GM12878 (cell line): ENCODE measurements around the gene PIGN. TPM values are rescaled to one million over a fixed set of nuclear protein-coding genes. Genes with fewer than 3 reads are reported as not detected.

Source experiments
- ATAC-seq: fragments of 200-7000 bp; cut with Tn5 transposase; 3 replicates; pipeline ENCODE4 v1.9.1; 2020; ENCODE audit warnings: mild to moderate bottlenecking, moderate library complexity
- BruUV-seq: library from RNA; stranded (reverse); fragments of 400-500 nt; replicated peaks from 2 replicates; lab custom pipeline; 2021; lab: Mats Ljungman, UMichigan
- CTCF ChIA-PET: fragments of 300-600 bp; sonication (Branson Sonifier 250); formaldehyde crosslinking; extraction: SDS; loops from one replicate; lab custom pipeline; 2021; ENCODE audit warnings: inconsistent platforms; lab: Yijun Ruan, JAX
- POLR2A ChIA-PET: fragments of 350-600 bp; formaldehyde crosslinking; extraction: SDS; loops from one replicate; lab custom pipeline; 2021; ENCODE audit warnings: inconsistent platforms; lab: Charles Lee
- RAD21 ChIA-PET: fragments of 300-600 bp; sonication (Branson Sonifier 250); formaldehyde crosslinking; loops from one replicate; lab custom pipeline; 2023; ENCODE audit warnings: antibody characterized with exemption; ENCODE audit not compliant: unreplicated experiment; lab: Charles Lee
- SMC1A ChIA-PET: fragments of 300-600 bp; sonication (Branson Sonifier 250); formaldehyde crosslinking; loops from one replicate; lab custom pipeline; 2023; ENCODE audit not compliant: unreplicated experiment, uncharacterized antibody; lab: Charles Lee
- DNase-seq: peaks from one replicate; pipeline ENCODE4 v3.0.0-alpha.2; 2011; ENCODE audit warnings: low read depth, low spot score
- FAIRE-seq: peaks from 3 replicates; lab custom pipeline; 2011; peaks lifted over from hg19 to GRCh38; lab: Jason Lieb, UNC
- H2AFZ ChIP-seq: 2 replicates; pipeline ENCODE4 v1.6.0; 2011; ENCODE audit warnings: low read depth, low read length, control low read depth; ENCODE audit not compliant: control insufficient read depth
- H3K27ac ChIP-seq: 2 replicates; pipeline ENCODE4 v1.5.1; 2011; ENCODE audit warnings: control low read depth; ENCODE audit not compliant: control insufficient read depth, insufficient read depth
- H3K27me3 ChIP-seq, 2 experiments: replicated peaks in 1 of 2; 2 replicates each; pipeline versions ENCODE4 v1.6.0 to v1.6.1; 2011; ENCODE audit warnings: low read length in 1 of 2; ENCODE audit not compliant: control insufficient read depth in 2 of 2, insufficient read depth in 2 of 2
- H3K36me3 ChIP-seq, 2 experiments: 2 replicates each; pipeline ENCODE4 v1.5.1; 2011; ENCODE audit warnings: low read length in 1 of 2; ENCODE audit not compliant: control insufficient read depth in 2 of 2, insufficient read depth in 2 of 2
- H3K4me1 ChIP-seq: 2 replicates; pipeline ENCODE4 v1.6.1; 2011; ENCODE audit warnings: mild to moderate bottlenecking, low read length, moderate library complexity, mixed read lengths; ENCODE audit not compliant: control insufficient read depth, insufficient read depth
- H3K4me2 ChIP-seq: 2 replicates; pipeline ENCODE4 v1.6.0; 2011; ENCODE audit warnings: control low read depth; ENCODE audit not compliant: control insufficient read depth, insufficient read depth
- H3K4me3 ChIP-seq: fragments of 200-600 bp; sonication (generic); 2 replicates; pipeline ENCODE4 v1.5.1; 2016
- H3K79me2 ChIP-seq: 2 replicates; pipeline ENCODE4 v1.6.0; 2011; ENCODE audit warnings: low read length; ENCODE audit not compliant: control insufficient read depth, insufficient read depth
- H3K9ac ChIP-seq: 2 replicates; pipeline ENCODE4 v1.8.0; 2011; ENCODE audit warnings: low read length, control low read depth, mixed read lengths; ENCODE audit not compliant: control insufficient read depth, insufficient read depth
- H3K9me3 ChIP-seq: replicated peaks from 3 replicates; pipeline ENCODE4 v1.5.1; 2011; ENCODE audit warnings: mild to moderate bottlenecking, low read length; ENCODE audit not compliant: control insufficient read depth, insufficient read depth
- H4K20me1 ChIP-seq: 2 replicates; pipeline ENCODE4 v1.6.0; 2011; ENCODE audit not compliant: control insufficient read depth, insufficient read depth
- EP300 ChIP-seq, 2 experiments: fragments of 150-350 bp in 1 of 2; IDR thresholded peaks; 2 replicates each; pipeline ENCODE4 v1.6.1; 2011 to 2012; ENCODE audit warnings: low read depth in 2 of 2, low read length in 2 of 2, borderline replicate concordance in 1 of 2, improper control_type of control experiment in 1 of 2, inconsistent platforms in 1 of 2; ENCODE audit not compliant: control insufficient read depth in 1 of 2
- ETV6 ChIP-seq, 2 experiments: fragments of 450-650 bp in 1 of 2; IDR thresholded peaks in 1 of 2; conservative IDR thresholded peaks in 1 of 2; 2 replicates each; pipeline ENCODE4 v1.6.1; 2014; ENCODE audit warnings: antibody characterized with exemption in 1 of 2, borderline replicate concordance in 1 of 2, low read depth in 1 of 2, mild to moderate bottlenecking in 1 of 2, moderate library complexity in 1 of 2
- FOXK2 ChIP-seq: fragments of 450-650 bp; IDR thresholded peaks from 2 replicates; pipeline ENCODE4 v1.6.1; 2017; ENCODE audit warnings: mild to moderate bottlenecking, moderate library complexity
- IKZF1 ChIP-seq: fragments of 450-650 bp; conservative IDR thresholded peaks from 2 replicates; pipeline ENCODE4 v1.6.1; 2017; ENCODE audit warnings: antibody characterized with exemption, mild to moderate bottlenecking
- MLLT1 ChIP-seq: fragments of 450-650 bp; IDR thresholded peaks from 2 replicates; pipeline ENCODE4 v1.6.1; 2016; ENCODE audit warnings: mild to moderate bottlenecking
- SMARCA5 ChIP-seq: fragments of 450-650 bp; IDR thresholded peaks from 2 replicates; pipeline ENCODE4 v1.6.1; 2017; ENCODE audit warnings: mild to moderate bottlenecking
- TBL1XR1 ChIP-seq: IDR thresholded peaks from 2 replicates; pipeline ENCODE4 v1.6.1; 2012; ENCODE audit warnings: low read depth, low read length, improper control_type of control experiment
- TCF12 ChIP-seq: IDR thresholded peaks from 2 replicates; pipeline ENCODE4 v1.6.1; 2011; ENCODE audit warnings: low read depth, mild to moderate bottlenecking, low read length
- TCF7 ChIP-seq: IDR thresholded peaks from 2 replicates; pipeline ENCODE4 v1.6.1; 2014; ENCODE audit warnings: antibody characterized with exemption, borderline replicate concordance
- ZNF24 ChIP-seq: fragments of 450-650 bp; IDR thresholded peaks from 2 replicates; pipeline ENCODE4 v1.6.1; 2017; ENCODE audit warnings: antibody characterized with exemption, mild to moderate bottlenecking
- ZNF384 ChIP-seq: IDR thresholded peaks from 2 replicates; pipeline ENCODE4 v1.6.1; 2012; ENCODE audit warnings: low read depth, mild to moderate bottlenecking, low read length, improper control_type of control experiment, borderline replicate concordance
- ZZZ3 ChIP-seq: IDR thresholded peaks from 2 replicates; pipeline ENCODE4 v1.6.1; 2011; ENCODE audit warnings: low read depth; ENCODE audit not compliant: control insufficient read depth, insufficient read length
- WGBS: methylation state at CpG from one replicate; pipeline ENCODE4 v1.1.6; 2016; ENCODE audit warnings: low lambda C conversion rate; ENCODE audit not compliant: insufficient replicate concordance, insufficient coverage; ENCODE audit errors: missing lambda C conversion rate; 5-methylcytosine and 5-hydroxymethylcytosine counted together
- in situ Hi-C: fragments of 300-500 bp; cut with MboI; formaldehyde crosslinking; loops from 9 replicates; pipeline ENCODE4 v1.14.3; 2018; ENCODE audit warnings: mixed read lengths
- intact Hi-C: fragments of 100-400 bp; cut with micrococcal nuclease; formaldehyde crosslinking; loops from one replicate; pipeline ENCODE4 v1.14.2; 2022; ENCODE audit not compliant: unreplicated experiment
- polyA plus RNA-seq, 11 experiments: library from polyadenylated mRNA; depleted of rRNA in 4 of 11; unstranded in 6 of 11; stranded (reverse) in 5 of 11; fragments of >200 nt; fragmentation: Nextera tagmentation in 4 of 11; fragmentation: Illumina TruSeq in 1 of 11; extraction: Ambion mirVana in 4 of 11; extraction: Trizol in 1 of 11; gene quantifications; 1 replicate in 1 of 11; 2 replicates in 10 of 11; pipeline versions ENCODE4 v1.2.1 to v1.2.3, GENCODE V29; 2011 to 2016; ENCODE audit warnings: inconsistent platforms in 2 of 11, missing spikeins in 2 of 11, low read depth in 1 of 11
- total RNA-seq, 4 experiments: library from RNA; depleted of rRNA in 3 of 4; stranded (reverse); fragments of >200 nt in 3 of 4; fragmentation: Illumina TruSeq in 1 of 4; extraction: Trizol in 1 of 4; gene quantifications; 2 replicates each; pipeline versions ENCODE4 v1.2.1 to v1.2.3, GENCODE V29; 2013 to 2021
- TF ChIP-seq, protein P1 (sequence below): fragments of 450-650 bp; IDR thresholded peaks from 2 replicates; pipeline ENCODE4 v1.6.1; 2016; ENCODE audit warnings: mild to moderate bottlenecking, moderate library complexity, borderline replicate concordance
- TF ChIP-seq, protein P2 (sequence below): IDR thresholded peaks from 2 replicates; pipeline ENCODE4 v1.6.1; 2012; ENCODE audit warnings: mild to moderate bottlenecking, low read depth, low read length

PIGN gene
- total and polyA plus RNA-seq, 10 of the 15 experiments (the other 5 are each of a cell fraction or from before 2014, with no cell fraction given) = 6.9 to 25.4 (median 18.7) TPM

DNA sequence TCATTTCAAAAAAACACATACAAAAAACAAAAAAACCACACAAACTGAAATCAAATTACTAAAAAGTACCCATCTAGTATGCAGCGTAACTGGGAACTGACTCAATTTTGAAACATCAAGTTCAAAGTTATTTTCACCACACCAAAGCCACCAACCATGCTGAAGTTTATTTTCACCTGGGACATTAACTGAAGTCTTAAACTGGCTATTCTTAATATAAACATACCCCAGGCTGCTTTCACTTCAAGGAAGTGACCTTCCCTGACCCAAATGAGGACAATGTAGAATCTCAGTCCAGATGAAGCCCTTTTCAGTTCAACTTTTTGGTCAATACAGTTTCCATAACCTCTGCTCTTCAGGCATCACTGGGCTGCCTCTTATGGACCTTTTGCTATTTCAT is 84.6 kb downstream of the PIGN start (continued):
- TF ChIP-seq ETV6 (conservative IDR thresholded peaks at IDR 0.05 in 1 of 2, IDR thresholded peaks at IDR 0.05 in 1 of 2; ENCODE audit: borderline replicate concordance in 1 of 2, low read depth in 1 of 2) (peak in 1 of 2 experiments; percentile 45; a peak in 1 of 4 replicates), FOXK2 (no peak), EP300 (IDR thresholded peaks at IDR 0.05; ENCODE audit: borderline replicate concordance in 1 of 2, control insufficient read depth in 1 of 2, low read depth in 2 of 2, low read length in 2 of 2) (peak in 1 of 2 experiments; percentile 51; a peak in 1 of 4 replicates), TCF12 (no peak), TCF7 (peak; percentile 95)

GRCh38 chr18:62101321-62101721 is 85.5 kb downstream of the PIGN start:
- DNase-seq (no peak), ATAC-seq (no peak), FAIRE-seq (no peak)
- no peak overlapping the region for H3K4me2 ChIP-seq
- no peak overlapping the region for H3K9ac ChIP-seq
- no peak overlapping the region for H3K27ac ChIP-seq
- no TSS peak for BruUV-seq
- no peak overlapping the region for H2AFZ ChIP-seq
- no peaks in the 10 kb centered on the region for H4K20me1 ChIP-seq
- RAD21 ChIA-PET = no interaction called here
- peaks cover 0 to 4% of the 10 kb centered on the region in 2 experiments; a peak in 2 of 4 replicates for H3K36me3 ChIP-seq
- H3K4me3 ChIP-seq = no peak overlapping the region
- POLR2A ChIA-PET = no interaction called here
- intact Hi-C loops = no loop called here
- CTCF ChIA-PET = interaction anchor here (1.3 to 1.4 kb wide), 2 partner anchors 13 to 31 kb away, joined by 3 read pairs; no protein-coding TSS in a partner anchor
- no peaks in the 10 kb centered on the region for H3K79me2 ChIP-seq
- H3K9me3 ChIP-seq = no peaks in the 10 kb centered on the region
- H3K27me3 ChIP-seq = no peaks in the 10 kb centered on the region
- in situ Hi-C loops = no loop called here
- WGBS = 96% methylated on average over 1 of the region's 1 CpG
- H3K4me1 ChIP-seq = no peaks in the 10 kb centered on the region; the same call in 1 of the 2 replicates
- SMC1A ChIA-PET = interaction anchor here (0.8 kb wide), 1 partner anchor 13 kb away, joined by 3 read pairs; no protein-coding TSS in a partner anchor
- TF ChIP-seq, protein P1, sequence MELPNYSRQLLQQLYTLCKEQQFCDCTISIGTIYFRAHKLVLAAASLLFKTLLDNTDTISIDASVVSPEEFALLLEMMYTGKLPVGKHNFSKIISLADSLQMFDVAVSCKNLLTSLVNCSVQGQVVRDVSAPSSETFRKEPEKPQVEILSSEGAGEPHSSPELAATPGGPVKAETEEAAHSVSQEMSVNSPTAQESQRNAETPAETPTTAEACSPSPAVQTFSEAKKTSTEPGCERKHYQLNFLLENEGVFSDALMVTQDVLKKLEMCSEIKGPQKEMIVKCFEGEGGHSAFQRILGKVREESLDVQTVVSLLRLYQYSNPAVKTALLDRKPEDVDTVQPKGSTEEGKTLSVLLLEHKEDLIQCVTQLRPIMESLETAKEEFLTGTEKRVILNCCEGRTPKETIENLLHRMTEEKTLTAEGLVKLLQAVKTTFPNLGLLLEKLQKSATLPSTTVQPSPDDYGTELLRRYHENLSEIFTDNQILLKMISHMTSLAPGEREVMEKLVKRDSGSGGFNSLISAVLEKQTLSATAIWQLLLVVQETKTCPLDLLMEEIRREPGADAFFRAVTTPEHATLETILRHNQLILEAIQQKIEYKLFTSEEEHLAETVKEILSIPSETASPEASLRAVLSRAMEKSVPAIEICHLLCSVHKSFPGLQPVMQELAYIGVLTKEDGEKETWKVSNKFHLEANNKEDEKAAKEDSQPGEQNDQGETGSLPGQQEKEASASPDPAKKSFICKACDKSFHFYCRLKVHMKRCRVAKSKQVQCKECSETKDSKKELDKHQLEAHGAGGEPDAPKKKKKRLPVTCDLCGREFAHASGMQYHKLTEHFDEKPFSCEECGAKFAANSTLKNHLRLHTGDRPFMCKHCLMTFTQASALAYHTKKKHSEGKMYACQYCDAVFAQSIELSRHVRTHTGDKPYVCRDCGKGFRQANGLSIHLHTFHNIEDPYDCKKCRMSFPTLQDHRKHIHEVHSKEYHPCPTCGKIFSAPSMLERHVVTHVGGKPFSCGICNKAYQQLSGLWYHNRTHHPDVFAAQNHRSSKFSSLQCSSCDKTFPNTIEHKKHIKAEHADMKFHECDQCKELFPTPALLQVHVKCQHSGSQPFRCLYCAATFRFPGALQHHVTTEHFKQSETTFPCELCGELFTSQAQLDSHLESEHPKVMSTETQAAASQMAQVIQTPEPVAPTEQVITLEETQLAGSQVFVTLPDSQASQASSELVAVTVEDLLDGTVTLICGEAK = no peak
- TF ChIP-seq, protein P2, sequence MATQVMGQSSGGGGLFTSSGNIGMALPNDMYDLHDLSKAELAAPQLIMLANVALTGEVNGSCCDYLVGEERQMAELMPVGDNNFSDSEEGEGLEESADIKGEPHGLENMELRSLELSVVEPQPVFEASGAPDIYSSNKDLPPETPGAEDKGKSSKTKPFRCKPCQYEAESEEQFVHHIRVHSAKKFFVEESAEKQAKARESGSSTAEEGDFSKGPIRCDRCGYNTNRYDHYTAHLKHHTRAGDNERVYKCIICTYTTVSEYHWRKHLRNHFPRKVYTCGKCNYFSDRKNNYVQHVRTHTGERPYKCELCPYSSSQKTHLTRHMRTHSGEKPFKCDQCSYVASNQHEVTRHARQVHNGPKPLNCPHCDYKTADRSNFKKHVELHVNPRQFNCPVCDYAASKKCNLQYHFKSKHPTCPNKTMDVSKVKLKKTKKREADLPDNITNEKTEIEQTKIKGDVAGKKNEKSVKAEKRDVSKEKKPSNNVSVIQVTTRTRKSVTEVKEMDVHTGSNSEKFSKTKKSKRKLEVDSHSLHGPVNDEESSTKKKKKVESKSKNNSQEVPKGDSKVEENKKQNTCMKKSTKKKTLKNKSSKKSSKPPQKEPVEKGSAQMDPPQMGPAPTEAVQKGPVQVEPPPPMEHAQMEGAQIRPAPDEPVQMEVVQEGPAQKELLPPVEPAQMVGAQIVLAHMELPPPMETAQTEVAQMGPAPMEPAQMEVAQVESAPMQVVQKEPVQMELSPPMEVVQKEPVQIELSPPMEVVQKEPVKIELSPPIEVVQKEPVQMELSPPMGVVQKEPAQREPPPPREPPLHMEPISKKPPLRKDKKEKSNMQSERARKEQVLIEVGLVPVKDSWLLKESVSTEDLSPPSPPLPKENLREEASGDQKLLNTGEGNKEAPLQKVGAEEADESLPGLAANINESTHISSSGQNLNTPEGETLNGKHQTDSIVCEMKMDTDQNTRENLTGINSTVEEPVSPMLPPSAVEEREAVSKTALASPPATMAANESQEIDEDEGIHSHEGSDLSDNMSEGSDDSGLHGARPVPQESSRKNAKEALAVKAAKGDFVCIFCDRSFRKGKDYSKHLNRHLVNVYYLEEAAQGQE = no peak
- no peak for TF ChIP-seq ZZZ3
- TF ChIP-seq IKZF1 = no peak
- no peak for TF ChIP-seq ZNF24
- TF ChIP-seq MLLT1 = no peak
- no peak for TF ChIP-seq TBL1XR1
- TF ChIP-seq SMARCA5 = no peak
- TF ChIP-seq ZNF384 = no peak
